Peyer's patch (tissue), 4 donors: Measurements from ENCODE around the gene ANKRD34B. TPM values are rescaled to one million over a fixed set of nuclear protein-coding genes. Genes with fewer than 3 reads are reported as not detected.

ENCODE experiments used
- DNase-seq, 3 donors: peaks; one replicate each; pipeline ENCODE4 v3.0.0-alpha.2; 2017 to 2019
- H3K27ac ChIP-seq, 4 donors: fragments of 200-600 bp; sonication (generic); one replicate each; pipeline ENCODE4 v1.5.1; 2016 to 2019
- H3K27me3 ChIP-seq, 2 donors: fragments of 200-600 bp; sonication (generic); one replicate each; pipeline ENCODE4 v1.5.1; 2019
- H3K36me3 ChIP-seq, 3 donors: fragments of 200-600 bp; sonication (generic); one replicate each; pipeline ENCODE4 v1.5.1; 2016 to 2019
- H3K4me1 ChIP-seq, 4 donors: fragments of 200-600 bp; sonication (generic); one replicate each; pipeline ENCODE4 v1.5.1; 2016 to 2019
- H3K4me3 ChIP-seq, 4 donors: fragments of 200-600 bp; sonication (generic); 1 replicate in 3 of 4; 2 replicates in 1 of 4; pipeline ENCODE4 v1.5.1; 2016 to 2019; ENCODE audit warnings: mild to moderate bottlenecking in 1 of 4
- H3K9me3 ChIP-seq, 4 donors: fragments of 200-600 bp; sonication (generic); one replicate each; pipeline ENCODE4 v1.5.1; 2016 to 2019; ENCODE audit warnings: mild to moderate bottlenecking in 1 of 4
- POLR2A ChIP-seq, 2 donors: fragments of 450-650 bp; IDR thresholded peaks; one replicate each; pipeline ENCODE4 v1.5.1; 2017; ENCODE audit warnings: antibody characterized with exemption in 2 of 2, mild to moderate bottlenecking in 2 of 2, moderate library complexity in 2 of 2
- total RNA-seq, 4 donors: library from RNA; depleted of rRNA; stranded (reverse); fragments of >200 nt; gene quantifications; one replicate each; pipeline ENCODE4 v1.1.0, GENCODE V29; 2016
- TF ChIP-seq, protein P1 (sequence below), 6 experiments: fragments of 450-650 bp in 4 of 6; fragments of 200-600 bp in 2 of 6; sonication (generic) in 1 of 6; IDR thresholded peaks; one replicate each; pipeline ENCODE4 v1.5.1; 2017 to 2019; ENCODE audit warnings: antibody characterized with exemption in 6 of 6, mild to moderate bottlenecking in 3 of 6, moderate library complexity in 1 of 6

ANKRD34B gene
- total RNA-seq, 4 donors from 2014 or later, result not detected

DNA sequence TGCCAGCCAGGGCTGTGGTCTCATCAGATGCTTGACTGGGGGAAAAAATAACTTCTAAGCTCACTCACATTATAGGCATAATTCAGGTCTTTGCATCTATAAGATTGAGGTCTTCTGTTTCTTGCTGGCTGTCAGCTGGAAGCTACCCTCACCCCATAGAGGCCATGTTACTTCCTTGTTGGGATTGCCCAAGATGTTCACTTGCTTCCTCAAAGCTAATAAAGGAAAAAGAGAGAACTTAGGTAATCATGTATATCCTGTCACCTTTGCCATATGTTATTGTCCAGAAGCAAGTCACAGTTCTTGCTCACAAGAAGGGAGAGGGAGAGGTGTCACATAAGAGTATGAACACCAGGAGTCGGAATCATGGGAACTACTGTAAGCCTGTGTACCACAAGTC lies 38.7 kb upstream of the ANKRD34B start:
- no peak overlapping the region for H3K4me3 ChIP-seq

DNA sequence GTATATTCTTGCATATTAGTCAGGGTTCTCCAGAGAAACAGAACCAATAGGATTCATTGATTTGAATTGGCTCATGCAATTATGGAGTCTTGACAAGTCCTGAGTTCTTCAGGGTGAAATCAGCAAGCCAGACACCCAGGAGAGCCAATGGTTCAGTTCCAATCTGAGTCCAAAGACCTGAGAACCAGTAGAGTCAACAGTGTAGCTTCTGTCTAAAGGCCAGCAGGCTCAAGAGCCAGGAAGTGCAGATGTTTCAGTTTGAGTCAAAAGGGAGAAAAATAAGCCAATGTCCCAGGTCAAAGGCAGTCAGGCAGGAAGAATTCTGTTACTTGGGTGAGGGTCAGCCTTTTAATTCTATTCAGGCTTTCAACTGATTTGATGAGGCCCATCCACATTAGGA lies 37.8 kb upstream of the ANKRD34B start:
- no peak overlapping the region for H3K27ac ChIP-seq
- no peaks in the 10 kb centered on the region for H3K9me3 ChIP-seq
- H3K4me1 ChIP-seq, result no peaks in the 10 kb centered on the region
- TF ChIP-seq POLR2A (IDR thresholded peaks at IDR 0.05), result no peak
- TF ChIP-seq, protein P1, sequence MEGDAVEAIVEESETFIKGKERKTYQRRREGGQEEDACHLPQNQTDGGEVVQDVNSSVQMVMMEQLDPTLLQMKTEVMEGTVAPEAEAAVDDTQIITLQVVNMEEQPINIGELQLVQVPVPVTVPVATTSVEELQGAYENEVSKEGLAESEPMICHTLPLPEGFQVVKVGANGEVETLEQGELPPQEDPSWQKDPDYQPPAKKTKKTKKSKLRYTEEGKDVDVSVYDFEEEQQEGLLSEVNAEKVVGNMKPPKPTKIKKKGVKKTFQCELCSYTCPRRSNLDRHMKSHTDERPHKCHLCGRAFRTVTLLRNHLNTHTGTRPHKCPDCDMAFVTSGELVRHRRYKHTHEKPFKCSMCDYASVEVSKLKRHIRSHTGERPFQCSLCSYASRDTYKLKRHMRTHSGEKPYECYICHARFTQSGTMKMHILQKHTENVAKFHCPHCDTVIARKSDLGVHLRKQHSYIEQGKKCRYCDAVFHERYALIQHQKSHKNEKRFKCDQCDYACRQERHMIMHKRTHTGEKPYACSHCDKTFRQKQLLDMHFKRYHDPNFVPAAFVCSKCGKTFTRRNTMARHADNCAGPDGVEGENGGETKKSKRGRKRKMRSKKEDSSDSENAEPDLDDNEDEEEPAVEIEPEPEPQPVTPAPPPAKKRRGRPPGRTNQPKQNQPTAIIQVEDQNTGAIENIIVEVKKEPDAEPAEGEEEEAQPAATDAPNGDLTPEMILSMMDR (IDR thresholded peaks at IDR 0.05), result no peak
- no peak overlapping the region for H3K4me3 ChIP-seq
- no peaks in the 10 kb centered on the region for H3K27me3 ChIP-seq
- H3K36me3 ChIP-seq, result no peaks in the 10 kb centered on the region
- DNase-seq, result no peak

More for the DNA sequence above, 38.7 kb upstream of the ANKRD34B start:
- Histone ChIP-seq H3K27ac (no peak overlapping the region), H3K27me3 (no peaks in the 10 kb centered on the region), H3K36me3 (no peaks in the 10 kb centered on the region), H3K4me1 (no peaks in the 10 kb centered on the region), H3K9me3 (no peaks in the 10 kb centered on the region)
- no peak for DNase-seq
- TF ChIP-seq POLR2A (IDR thresholded peaks at IDR 0.05), result no peak
- TF ChIP-seq, protein P1 (IDR thresholded peaks at IDR 0.05), result no peak

DNA sequence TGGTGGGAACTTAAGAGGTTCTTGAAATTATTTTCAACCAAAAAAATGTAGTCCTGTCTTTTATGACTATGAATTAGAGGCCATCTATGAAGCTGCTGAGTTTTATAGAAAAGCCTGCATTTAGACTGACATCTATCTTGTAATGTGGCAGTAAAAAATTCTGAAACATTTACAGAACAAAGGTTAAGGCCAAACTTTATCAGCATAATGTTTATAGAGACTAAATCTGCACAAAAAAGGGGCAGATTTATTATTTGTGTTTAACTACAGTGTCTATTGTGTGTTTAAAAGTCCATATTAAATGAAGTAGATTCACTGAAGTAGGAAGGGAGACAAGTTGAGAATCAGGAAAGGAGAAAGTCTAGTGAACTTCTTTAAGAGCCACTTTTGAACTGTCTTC lies 37.3 kb upstream of the ANKRD34B start:
- Histone ChIP-seq H3K27me3 (no peaks in the 10 kb centered on the region), H3K4me1 (no peaks in the 10 kb centered on the region), H3K4me3 (no peak overlapping the region), H3K36me3 (no peaks in the 10 kb centered on the region), H3K9me3 (no peaks in the 10 kb centered on the region), H3K27ac (no peak overlapping the region)
- DNase-seq, result no peak
- TF ChIP-seq, protein P1 (IDR thresholded peaks at IDR 0.05), result no peak
- TF ChIP-seq POLR2A (IDR thresholded peaks at IDR 0.05), result no peak

DNA sequence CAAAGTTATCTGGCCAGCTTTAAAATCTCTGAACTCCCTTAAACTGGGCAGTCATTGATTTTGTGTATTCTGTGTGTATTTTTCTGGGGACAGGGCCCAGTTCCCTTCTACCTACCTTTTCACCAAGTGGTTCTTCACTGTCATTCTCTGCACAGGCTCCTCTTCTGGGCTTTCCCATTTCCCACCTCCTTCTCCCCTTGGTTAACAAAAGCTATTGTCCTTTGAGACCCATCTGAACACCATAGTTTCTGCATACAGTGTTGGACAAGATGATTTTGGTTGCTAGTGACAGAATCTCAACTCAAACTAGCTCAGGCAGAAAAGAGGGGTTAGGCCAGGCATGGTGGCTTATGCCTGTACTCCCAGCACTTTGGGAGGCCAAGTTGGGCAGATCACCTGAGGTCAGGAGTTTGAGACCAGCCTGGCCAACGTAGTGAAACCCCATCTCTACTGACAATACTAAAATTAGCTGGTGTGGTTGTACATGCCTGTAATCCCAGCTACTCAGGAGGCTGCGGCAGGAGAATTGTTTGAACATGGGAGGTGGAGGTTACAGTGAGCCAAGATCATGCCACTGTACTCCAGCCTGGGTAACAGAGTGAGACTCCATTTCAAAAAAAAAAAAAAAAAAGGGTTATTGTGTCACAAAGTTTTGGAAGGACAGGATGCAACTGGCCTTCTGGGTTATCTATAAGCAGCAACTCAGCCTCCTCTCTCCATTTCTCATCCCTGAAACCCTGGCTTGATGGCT lies 31.0 kb upstream of the ANKRD34B start:
- no peaks in the 10 kb centered on the region for H3K27me3 ChIP-seq
- no peak overlapping the region for H3K4me3 ChIP-seq
- DNase-seq, result no peak
- H3K4me1 ChIP-seq, result no peaks in the 10 kb centered on the region
- no peaks in the 10 kb centered on the region for H3K9me3 ChIP-seq
- no peaks in the 10 kb centered on the region for H3K36me3 ChIP-seq
- TF ChIP-seq, protein P1 (IDR thresholded peaks at IDR 0.05), result no peak
- TF ChIP-seq POLR2A (IDR thresholded peaks at IDR 0.05), result no peak
- H3K27ac ChIP-seq, result no peak overlapping the region

DNA sequence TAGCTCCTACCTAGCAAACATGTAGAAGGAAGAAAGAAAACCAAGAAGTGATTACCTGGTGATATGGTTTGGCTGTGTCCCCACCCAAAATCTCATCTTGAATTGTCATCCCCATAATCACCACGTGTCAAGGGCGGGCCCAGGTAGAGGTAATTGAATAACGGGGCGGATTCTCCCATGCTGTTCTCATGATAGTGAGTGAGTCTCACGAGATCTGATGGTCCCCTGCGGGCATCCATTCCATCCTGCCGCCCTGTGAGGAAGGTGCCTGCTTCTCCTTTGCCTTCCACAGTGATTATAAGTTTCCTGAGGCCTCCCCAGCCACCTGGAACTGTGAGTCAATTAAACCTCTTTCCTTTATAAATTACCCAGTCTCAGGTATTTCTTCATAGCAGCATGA lies 27.4 kb upstream of the ANKRD34B start:
- H3K4me3 ChIP-seq, result no peak overlapping the region
- no peaks in the 10 kb centered on the region for H3K36me3 ChIP-seq
- H3K27ac ChIP-seq, result no peak overlapping the region
- no peak for DNase-seq
- no peak for TF ChIP-seq POLR2A (IDR thresholded peaks at IDR 0.05)
- TF ChIP-seq, protein P1 (IDR thresholded peaks at IDR 0.05), result no peak
- no peaks in the 10 kb centered on the region for H3K27me3 ChIP-seq
- H3K9me3 ChIP-seq, result no peaks in the 10 kb centered on the region
- H3K4me1 ChIP-seq, result no peaks in the 10 kb centered on the region
